K562 (cell line): ENCODE data around the gene VRK3. TPM values are rescaled to one million over a fixed set of nuclear protein-coding genes. Genes with fewer than 3 reads are reported as not detected.
A peak's percentile ranks its signal among the peaks of the same experiment; 100 is the strongest.

ENCODE experiments used
- L3MBTL2 ChIP-seq: fragments of 450-650 bp; IDR thresholded peaks from 2 replicates; pipeline ENCODE4 v1.6.1; 2016; ENCODE audit warnings: mild to moderate bottlenecking, moderate library complexity
- MAFK ChIP-seq: IDR thresholded peaks from 2 replicates; pipeline ENCODE4 v1.6.1; 2011; ENCODE audit warnings: low read length, improper control_type of control experiment
- ZBTB7A ChIP-seq: IDR thresholded peaks from 2 replicates; pipeline ENCODE4 v1.6.1; 2011; ENCODE audit warnings: low read depth, mild to moderate bottlenecking, low read length, moderate library complexity, borderline replicate concordance; ENCODE audit not compliant: control insufficient read depth
- polyA plus RNA-seq, 8 experiments: library from polyadenylated mRNA; depleted of rRNA in 4 of 8; stranded (reverse) in 5 of 8; unstranded in 3 of 8; fragments of >200 nt; fragmentation: Nextera tagmentation in 2 of 8; fragmentation: Illumina TruSeq in 1 of 8; extraction: Ambion mirVana in 2 of 8; extraction: Trizol in 1 of 8; gene quantifications; 2 replicates each; pipeline versions ENCODE4 v1.2.1 to v1.2.3, GENCODE V29; 2011 to 2014; ENCODE audit warnings: inconsistent platforms in 1 of 8, missing spikeins in 1 of 8
- total RNA-seq, 7 experiments: library from RNA; depleted of rRNA in 6 of 7; stranded (reverse); fragments of >200 nt in 6 of 7; fragmentation: Illumina TruSeq in 2 of 7; extraction: Trizol in 2 of 7; gene quantifications; 2 replicates each; pipeline versions ENCODE4 v1.2.1 to v1.2.3, GENCODE V29; 2011 to 2021; ENCODE audit warnings: low replicate concordance in 1 of 7
- TF ChIP-seq, protein P1 (sequence below): fragments of 200-600 bp; sonication (generic); IDR thresholded peaks from one replicate; pipeline ENCODE4 v1.6.1; 2012; ENCODE audit warnings: mild to moderate bottlenecking, low read depth, low read length, inconsistent platforms
- TF ChIP-seq, protein P2 (sequence below): fragments of 450-650 bp; conservative IDR thresholded peaks from 2 replicates; pipeline ENCODE4 v1.6.1; 2016; ENCODE audit warnings: missing genetic modification characterization, low read depth, mild to moderate bottlenecking, control low read depth, missing compliant biosample characterization
- TF ChIP-seq, protein P3 (sequence below): fragments of 450-650 bp; IDR thresholded peaks from 2 replicates; pipeline ENCODE4 v1.7.0; 2016; ENCODE audit warnings: borderline replicate concordance
- TF ChIP-seq, protein P4 (sequence below): fragments of 450-650 bp; IDR thresholded peaks from one replicate; pipeline ENCODE4 v1.6.1; 2018; ENCODE audit warnings: mild to moderate bottlenecking, moderate library complexity; ENCODE audit not compliant: partially characterized antibody
- TF ChIP-seq, protein P5 (sequence below): fragments of 450-650 bp; formaldehyde crosslinking; IDR thresholded peaks from 2 replicates; pipeline ENCODE4 v1.4.0; 2020; ENCODE audit warnings: mild to moderate bottlenecking

Gene VRK3
- total and polyA plus RNA-seq, 9 of the 15 experiments (the other 6 are each of a cell fraction or from before 2014, with no cell fraction given): 25.6 to 94.3 (median 42.9) TPM

DNA sequence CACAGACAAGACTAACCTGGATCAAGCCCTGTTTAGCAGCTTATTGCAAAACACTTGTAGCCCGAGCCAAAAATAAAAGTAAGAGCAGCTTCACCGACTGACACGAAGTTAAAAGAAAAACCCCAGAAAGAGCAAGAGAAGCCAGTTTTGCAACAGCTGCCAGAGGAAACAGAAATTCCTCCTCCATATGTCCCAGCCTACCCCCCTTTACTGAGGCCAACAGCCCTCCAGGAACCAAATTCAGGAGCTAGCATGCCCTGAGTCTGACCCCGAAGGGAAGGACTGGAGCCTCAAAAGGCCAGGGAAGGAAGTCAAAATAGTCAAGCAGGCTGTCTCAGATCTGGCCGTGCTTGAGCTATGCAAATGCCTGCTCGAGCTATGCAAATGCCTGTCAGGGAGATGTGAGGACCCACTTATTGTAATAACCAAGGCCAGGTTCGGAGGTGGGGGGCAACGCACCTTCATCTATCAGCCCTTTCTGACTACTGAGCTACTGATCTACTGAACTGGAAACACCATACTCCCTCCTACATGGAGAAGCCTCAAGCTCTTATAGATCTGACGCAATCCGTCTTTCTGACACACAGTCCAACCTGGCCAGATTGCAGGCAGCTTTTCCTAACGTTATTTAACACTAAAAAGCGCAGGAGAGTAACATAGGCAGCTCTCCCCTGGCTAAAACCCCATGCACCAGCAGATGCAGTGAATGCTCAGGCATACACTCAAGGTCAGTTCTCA lies 70.9 kb downstream of the VRK3 start (continued):
- TF ChIP-seq, protein P1, sequence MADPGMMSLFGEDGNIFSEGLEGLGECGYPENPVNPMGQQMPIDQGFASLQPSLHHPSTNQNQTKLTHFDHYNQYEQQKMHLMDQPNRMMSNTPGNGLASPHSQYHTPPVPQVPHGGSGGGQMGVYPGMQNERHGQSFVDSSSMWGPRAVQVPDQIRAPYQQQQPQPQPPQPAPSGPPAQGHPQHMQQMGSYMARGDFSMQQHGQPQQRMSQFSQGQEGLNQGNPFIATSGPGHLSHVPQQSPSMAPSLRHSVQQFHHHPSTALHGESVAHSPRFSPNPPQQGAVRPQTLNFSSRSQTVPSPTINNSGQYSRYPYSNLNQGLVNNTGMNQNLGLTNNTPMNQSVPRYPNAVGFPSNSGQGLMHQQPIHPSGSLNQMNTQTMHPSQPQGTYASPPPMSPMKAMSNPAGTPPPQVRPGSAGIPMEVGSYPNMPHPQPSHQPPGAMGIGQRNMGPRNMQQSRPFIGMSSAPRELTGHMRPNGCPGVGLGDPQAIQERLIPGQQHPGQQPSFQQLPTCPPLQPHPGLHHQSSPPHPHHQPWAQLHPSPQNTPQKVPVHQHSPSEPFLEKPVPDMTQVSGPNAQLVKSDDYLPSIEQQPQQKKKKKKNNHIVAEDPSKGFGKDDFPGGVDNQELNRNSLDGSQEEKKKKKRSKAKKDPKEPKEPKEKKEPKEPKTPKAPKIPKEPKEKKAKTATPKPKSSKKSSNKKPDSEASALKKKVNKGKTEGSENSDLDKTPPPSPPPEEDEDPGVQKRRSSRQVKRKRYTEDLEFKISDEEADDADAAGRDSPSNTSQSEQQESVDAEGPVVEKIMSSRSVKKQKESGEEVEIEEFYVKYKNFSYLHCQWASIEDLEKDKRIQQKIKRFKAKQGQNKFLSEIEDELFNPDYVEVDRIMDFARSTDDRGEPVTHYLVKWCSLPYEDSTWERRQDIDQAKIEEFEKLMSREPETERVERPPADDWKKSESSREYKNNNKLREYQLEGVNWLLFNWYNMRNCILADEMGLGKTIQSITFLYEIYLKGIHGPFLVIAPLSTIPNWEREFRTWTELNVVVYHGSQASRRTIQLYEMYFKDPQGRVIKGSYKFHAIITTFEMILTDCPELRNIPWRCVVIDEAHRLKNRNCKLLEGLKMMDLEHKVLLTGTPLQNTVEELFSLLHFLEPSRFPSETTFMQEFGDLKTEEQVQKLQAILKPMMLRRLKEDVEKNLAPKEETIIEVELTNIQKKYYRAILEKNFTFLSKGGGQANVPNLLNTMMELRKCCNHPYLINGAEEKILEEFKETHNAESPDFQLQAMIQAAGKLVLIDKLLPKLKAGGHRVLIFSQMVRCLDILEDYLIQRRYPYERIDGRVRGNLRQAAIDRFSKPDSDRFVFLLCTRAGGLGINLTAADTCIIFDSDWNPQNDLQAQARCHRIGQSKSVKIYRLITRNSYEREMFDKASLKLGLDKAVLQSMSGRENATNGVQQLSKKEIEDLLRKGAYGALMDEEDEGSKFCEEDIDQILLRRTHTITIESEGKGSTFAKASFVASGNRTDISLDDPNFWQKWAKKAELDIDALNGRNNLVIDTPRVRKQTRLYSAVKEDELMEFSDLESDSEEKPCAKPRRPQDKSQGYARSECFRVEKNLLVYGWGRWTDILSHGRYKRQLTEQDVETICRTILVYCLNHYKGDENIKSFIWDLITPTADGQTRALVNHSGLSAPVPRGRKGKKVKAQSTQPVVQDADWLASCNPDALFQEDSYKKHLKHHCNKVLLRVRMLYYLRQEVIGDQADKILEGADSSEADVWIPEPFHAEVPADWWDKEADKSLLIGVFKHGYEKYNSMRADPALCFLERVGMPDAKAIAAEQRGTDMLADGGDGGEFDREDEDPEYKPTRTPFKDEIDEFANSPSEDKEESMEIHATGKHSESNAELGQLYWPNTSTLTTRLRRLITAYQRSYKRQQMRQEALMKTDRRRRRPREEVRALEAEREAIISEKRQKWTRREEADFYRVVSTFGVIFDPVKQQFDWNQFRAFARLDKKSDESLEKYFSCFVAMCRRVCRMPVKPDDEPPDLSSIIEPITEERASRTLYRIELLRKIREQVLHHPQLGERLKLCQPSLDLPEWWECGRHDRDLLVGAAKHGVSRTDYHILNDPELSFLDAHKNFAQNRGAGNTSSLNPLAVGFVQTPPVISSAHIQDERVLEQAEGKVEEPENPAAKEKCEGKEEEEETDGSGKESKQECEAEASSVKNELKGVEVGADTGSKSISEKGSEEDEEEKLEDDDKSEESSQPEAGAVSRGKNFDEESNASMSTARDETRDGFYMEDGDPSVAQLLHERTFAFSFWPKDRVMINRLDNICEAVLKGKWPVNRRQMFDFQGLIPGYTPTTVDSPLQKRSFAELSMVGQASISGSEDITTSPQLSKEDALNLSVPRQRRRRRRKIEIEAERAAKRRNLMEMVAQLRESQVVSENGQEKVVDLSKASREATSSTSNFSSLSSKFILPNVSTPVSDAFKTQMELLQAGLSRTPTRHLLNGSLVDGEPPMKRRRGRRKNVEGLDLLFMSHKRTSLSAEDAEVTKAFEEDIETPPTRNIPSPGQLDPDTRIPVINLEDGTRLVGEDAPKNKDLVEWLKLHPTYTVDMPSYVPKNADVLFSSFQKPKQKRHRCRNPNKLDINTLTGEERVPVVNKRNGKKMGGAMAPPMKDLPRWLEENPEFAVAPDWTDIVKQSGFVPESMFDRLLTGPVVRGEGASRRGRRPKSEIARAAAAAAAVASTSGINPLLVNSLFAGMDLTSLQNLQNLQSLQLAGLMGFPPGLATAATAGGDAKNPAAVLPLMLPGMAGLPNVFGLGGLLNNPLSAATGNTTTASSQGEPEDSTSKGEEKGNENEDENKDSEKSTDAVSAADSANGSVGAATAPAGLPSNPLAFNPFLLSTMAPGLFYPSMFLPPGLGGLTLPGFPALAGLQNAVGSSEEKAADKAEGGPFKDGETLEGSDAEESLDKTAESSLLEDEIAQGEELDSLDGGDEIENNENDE: no peak
- TF ChIP-seq L3MBTL2: 0 out of 2 replicates have a peak, but pooled peaks have one; percentile 22
- TF ChIP-seq, protein P2, sequence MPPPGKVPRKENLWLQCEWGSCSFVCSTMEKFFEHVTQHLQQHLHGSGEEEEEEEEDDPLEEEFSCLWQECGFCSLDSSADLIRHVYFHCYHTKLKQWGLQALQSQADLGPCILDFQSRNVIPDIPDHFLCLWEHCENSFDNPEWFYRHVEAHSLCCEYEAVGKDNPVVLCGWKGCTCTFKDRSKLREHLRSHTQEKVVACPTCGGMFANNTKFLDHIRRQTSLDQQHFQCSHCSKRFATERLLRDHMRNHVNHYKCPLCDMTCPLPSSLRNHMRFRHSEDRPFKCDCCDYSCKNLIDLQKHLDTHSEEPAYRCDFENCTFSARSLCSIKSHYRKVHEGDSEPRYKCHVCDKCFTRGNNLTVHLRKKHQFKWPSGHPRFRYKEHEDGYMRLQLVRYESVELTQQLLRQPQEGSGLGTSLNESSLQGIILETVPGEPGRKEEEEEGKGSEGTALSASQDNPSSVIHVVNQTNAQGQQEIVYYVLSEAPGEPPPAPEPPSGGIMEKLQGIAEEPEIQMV (tag): no peak
- no peak for TF ChIP-seq ZBTB7A
- TF ChIP-seq, protein P3, sequence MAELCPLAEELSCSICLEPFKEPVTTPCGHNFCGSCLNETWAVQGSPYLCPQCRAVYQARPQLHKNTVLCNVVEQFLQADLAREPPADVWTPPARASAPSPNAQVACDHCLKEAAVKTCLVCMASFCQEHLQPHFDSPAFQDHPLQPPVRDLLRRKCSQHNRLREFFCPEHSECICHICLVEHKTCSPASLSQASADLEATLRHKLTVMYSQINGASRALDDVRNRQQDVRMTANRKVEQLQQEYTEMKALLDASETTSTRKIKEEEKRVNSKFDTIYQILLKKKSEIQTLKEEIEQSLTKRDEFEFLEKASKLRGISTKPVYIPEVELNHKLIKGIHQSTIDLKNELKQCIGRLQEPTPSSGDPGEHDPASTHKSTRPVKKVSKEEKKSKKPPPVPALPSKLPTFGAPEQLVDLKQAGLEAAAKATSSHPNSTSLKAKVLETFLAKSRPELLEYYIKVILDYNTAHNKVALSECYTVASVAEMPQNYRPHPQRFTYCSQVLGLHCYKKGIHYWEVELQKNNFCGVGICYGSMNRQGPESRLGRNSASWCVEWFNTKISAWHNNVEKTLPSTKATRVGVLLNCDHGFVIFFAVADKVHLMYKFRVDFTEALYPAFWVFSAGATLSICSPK: no peak
- TF ChIP-seq, protein P4, sequence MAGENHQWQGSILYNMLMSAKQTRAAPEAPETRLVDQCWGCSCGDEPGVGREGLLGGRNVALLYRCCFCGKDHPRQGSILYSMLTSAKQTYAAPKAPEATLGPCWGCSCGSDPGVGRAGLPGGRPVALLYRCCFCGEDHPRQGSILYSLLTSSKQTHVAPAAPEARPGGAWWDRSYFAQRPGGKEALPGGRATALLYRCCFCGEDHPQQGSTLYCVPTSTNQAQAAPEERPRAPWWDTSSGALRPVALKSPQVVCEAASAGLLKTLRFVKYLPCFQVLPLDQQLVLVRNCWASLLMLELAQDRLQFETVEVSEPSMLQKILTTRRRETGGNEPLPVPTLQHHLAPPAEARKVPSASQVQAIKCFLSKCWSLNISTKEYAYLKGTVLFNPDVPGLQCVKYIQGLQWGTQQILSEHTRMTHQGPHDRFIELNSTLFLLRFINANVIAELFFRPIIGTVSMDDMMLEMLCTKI: no peak
- TF ChIP-seq, protein P5, sequence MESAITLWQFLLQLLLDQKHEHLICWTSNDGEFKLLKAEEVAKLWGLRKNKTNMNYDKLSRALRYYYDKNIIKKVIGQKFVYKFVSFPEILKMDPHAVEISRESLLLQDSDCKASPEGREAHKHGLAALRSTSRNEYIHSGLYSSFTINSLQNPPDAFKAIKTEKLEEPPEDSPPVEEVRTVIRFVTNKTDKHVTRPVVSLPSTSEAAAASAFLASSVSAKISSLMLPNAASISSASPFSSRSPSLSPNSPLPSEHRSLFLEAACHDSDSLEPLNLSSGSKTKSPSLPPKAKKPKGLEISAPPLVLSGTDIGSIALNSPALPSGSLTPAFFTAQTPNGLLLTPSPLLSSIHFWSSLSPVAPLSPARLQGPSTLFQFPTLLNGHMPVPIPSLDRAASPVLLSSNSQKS: no peak
- no peak for TF ChIP-seq MAFK
